Stimulated activated CD4-positive, alpha-beta T cell treated with anti-CD3 and anti-CD28 coated beads, Interleukin-4, amount 100 ng/mL, for 4 hours (primary cell): ENCODE results near the gene KCTD17.

Experiments
- DNase-seq, 2 experiments: peaks; one replicate each; pipeline ENCODE4 v3.0.0-alpha.2; 2020

KCTD17 gene

GRCh38 chr22:37107816-37108621, 56.5 kb downstream of the KCTD17 start:
- DNase-seq: no peak

GRCh38 chr22:37109242-37109917, 57.8 kb downstream of the KCTD17 start, which contains the start of gene TMPRSS6:
TMPRSS6 (minus strand) TSS chr22:37109713; CDS start chr22:37103417, 6,296 bp downstream.
- no peak for DNase-seq

DNA sequence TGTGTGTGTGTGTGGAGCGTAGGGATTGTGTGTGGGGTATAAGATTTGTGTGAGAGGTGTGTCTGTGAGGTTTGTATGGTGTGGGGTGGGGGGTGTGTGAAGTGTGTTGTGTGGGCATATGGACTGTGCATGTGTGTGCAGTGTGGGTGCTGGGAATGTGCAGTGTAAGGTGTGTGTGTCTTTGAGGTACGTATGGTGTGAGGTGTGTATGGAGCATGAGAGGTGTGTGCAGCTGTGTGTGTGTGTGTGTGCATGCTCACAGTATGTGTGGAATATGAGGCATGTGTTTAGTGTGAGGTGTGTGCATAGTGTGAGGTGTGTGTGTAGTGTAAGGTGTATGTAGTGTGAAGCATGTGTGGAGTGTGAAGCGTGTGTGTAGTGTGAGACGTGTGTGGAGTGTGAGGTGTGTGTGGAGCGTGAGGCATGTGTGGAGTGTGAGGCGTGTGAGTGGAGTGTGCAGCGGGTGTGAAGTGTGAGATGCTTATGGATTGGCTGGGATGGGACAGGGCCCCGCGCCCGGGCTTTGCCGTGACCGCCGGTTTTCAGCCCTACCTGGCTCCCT, 59.7 kb downstream of the KCTD17 start:
- no peak for DNase-seq

- DNase-seq: no peak
These were observed 60.7 kb downstream of the KCTD17 start for GRCh38 chr22:37112084-37112728.
